Esophagus (tissue), 2 donors: ENCODE measurements around the gene PROSER2. TPM values are rescaled to one million over a fixed set of nuclear protein-coding genes. Genes with fewer than 3 reads are reported as not detected.

Experiments used
- H3K27ac ChIP-seq, 2 donors: one replicate each; pipeline ENCODE4 v1.5.1; 2013; ENCODE audit warnings: low read depth in 2 of 2, mild to moderate bottlenecking in 2 of 2, inconsistent platforms in 1 of 2, low read length in 1 of 2, moderate library complexity in 1 of 2
- H3K27me3 ChIP-seq, 2 donors: one replicate each; pipeline ENCODE4 v1.6.1; 2013; ENCODE audit warnings: low read length in 2 of 2, control low read depth in 1 of 2, mild to moderate bottlenecking in 1 of 2; ENCODE audit not compliant: insufficient read depth in 2 of 2, control insufficient read depth in 1 of 2
- H3K36me3 ChIP-seq, 2 donors: one replicate each; pipeline ENCODE4 v1.6.1; 2013; ENCODE audit warnings: low read length in 1 of 2; ENCODE audit not compliant: control insufficient read depth in 2 of 2, insufficient read depth in 2 of 2
- H3K4me1 ChIP-seq, 2 donors: one replicate each; pipeline ENCODE4 v1.6.1; 2013; ENCODE audit warnings: low read length in 1 of 2; ENCODE audit not compliant: control insufficient read depth in 2 of 2, insufficient read depth in 2 of 2
- H3K4me3 ChIP-seq, 2 donors: one replicate each; pipeline ENCODE4 v1.5.1; 2013; ENCODE audit warnings: low read length in 2 of 2, mild to moderate bottlenecking in 2 of 2, low read depth in 1 of 2, moderate library complexity in 1 of 2
- H3K9me3 ChIP-seq, 2 donors: one replicate each; pipeline ENCODE4 v1.6.1; 2013; ENCODE audit warnings: mild to moderate bottlenecking in 2 of 2, low read depth in 1 of 2, low read length in 1 of 2, moderate library complexity in 1 of 2; ENCODE audit not compliant: control insufficient read depth in 2 of 2, insufficient read depth in 1 of 2
- WGBS, 2 donors: extraction: QIAGEN DNeasy Blood & Tissue Kit; methylation state at CpG; one replicate each; pipeline ENCODE4 v1.1.7; 2013; 5-methylcytosine and 5-hydroxymethylcytosine counted together
- polyA plus RNA-seq, 2 donors: library from polyadenylated mRNA; stranded (reverse); fragments of 200-250 nt; gene quantifications; one replicate each; pipeline ENCODE4 v1.2.3, GENCODE V29; 2013
- donor health status: healthy with polysubstance abuse.
- donor health status: Bipolar disorder and iron deficiency.

PROSER2 gene
- polyA plus RNA-seq, 2 donors: 5.2 to 6.8 TPM

DNA sequence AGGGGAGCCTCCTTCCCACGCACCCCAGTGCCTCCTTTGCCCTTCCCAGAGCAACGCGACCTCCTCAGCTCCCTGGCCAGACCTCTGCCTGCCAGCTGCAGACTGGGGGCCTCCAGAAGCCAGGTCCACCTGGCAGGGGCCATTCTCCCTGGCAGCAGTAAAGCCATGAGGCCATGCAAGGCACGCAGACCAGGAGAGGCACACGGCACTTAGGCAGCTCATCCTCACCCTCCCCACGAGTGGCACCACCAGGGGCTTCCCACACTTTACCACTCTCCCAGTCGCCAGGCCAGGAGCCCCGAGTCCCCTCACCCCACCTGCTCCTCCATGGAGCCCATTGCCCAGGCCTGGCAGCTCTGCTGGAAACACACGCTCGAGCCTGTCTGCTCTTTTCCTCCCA is 85.4 kb downstream of the PROSER2 start:
- Histone ChIP-seq H3K36me3 (no peaks in the 10 kb centered on the region), H3K4me1 (no peaks in the 10 kb centered on the region), H3K27ac (no peak overlapping the region), H3K9me3 (no peaks in the 10 kb centered on the region), H3K27me3 (no peaks in the 10 kb centered on the region), H3K4me3 (no peak overlapping the region)
- 88% methylated on average over 10 of the region's 10 CpGs for WGBS, 2 donors

GRCh38 chr10:11908991-11909390 is 85.8 kb downstream of the PROSER2 start:
- no peak overlapping the region for H3K4me3 ChIP-seq
- H3K27me3 ChIP-seq: no peaks in the 10 kb centered on the region
- WGBS, 2 donors: 94 to 96% methylated on average over 11 of the region's 11 CpGs
- H3K27ac ChIP-seq: no peak overlapping the region
- no peaks in the 10 kb centered on the region for H3K4me1 ChIP-seq
- no peaks in the 10 kb centered on the region for H3K9me3 ChIP-seq
- H3K36me3 ChIP-seq: no peaks in the 10 kb centered on the region

GRCh38 chr10:11909618-11910017 is 86.5 kb downstream of the PROSER2 start:
- no peaks in the 10 kb centered on the region for H3K27me3 ChIP-seq
- no peak overlapping the region for H3K27ac ChIP-seq
- 63 to 65% methylated on average over 10 of the region's 10 CpGs for WGBS, 2 donors
- no peaks in the 10 kb centered on the region for H3K4me1 ChIP-seq
- H3K9me3 ChIP-seq: no peaks in the 10 kb centered on the region
- H3K4me3 ChIP-seq: no peak overlapping the region
- H3K36me3 ChIP-seq: no peaks in the 10 kb centered on the region

DNA sequence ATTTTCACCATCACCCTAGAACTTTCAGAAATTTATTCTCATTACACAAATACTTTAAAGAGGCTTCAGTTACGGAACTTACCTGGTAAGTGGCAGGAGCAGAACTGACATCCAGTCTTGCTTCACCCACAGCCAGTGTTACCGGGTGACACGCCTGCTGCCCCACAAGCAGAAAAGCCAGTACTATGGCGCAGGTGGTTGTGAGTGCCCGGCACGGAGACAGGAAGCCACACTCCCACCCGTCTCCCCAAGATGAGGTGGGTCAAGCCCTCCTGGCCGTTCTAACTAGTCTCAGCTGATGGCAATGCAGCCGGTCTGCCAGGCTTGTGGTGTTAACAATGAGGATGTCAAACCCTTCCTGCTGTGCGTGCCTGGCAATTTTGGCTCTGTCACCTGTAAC is 86.9 kb downstream of the PROSER2 start:
- H3K9me3 ChIP-seq: no peaks in the 10 kb centered on the region
- H3K4me1 ChIP-seq: no peaks in the 10 kb centered on the region
- no peaks in the 10 kb centered on the region for H3K36me3 ChIP-seq
- H3K4me3 ChIP-seq: no peak overlapping the region
- no peaks in the 10 kb centered on the region for H3K27me3 ChIP-seq
- WGBS, 2 donors: 89 to 91% methylated on average over 10 of the region's 10 CpGs
- no peak overlapping the region for H3K27ac ChIP-seq

GRCh38 chr10:11913079-11913641 is 90.0 kb downstream of the PROSER2 start:
- H3K9me3 ChIP-seq: no peaks in the 10 kb centered on the region
- WGBS, 2 donors: 62 to 65% methylated on average over 11 of the region's 11 CpGs

DNA sequence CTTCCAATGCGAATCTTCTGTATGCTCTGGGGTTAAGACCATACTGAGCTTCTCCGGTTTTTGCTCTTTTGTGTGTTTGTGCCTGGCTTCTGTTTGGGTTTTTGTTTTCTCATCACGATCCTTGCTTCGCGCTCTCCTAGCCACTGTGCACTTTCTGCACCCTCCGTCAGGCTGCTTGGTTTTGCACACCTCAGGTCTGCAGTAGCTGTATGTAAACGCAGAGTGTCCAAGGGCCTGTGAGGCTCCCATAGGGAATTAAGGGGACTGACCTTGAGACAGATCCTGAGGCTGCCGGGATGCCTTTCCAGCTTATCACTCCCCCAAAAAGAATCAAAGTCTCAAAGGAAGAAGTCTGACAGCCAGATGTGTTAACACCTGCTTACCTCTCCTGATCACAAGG is 95.2 kb downstream of the PROSER2 start:
- no peaks in the 10 kb centered on the region for H3K4me1 ChIP-seq
- H3K27ac ChIP-seq: no peak overlapping the region
- H3K27me3 ChIP-seq: no peaks in the 10 kb centered on the region
- H3K9me3 ChIP-seq: no peaks in the 10 kb centered on the region
- H3K4me3 ChIP-seq: no peak overlapping the region
- peaks cover 8 to 14% of the 10 kb centered on the region in 2 donors for H3K36me3 ChIP-seq
- WGBS, 2 donors: 86% methylated on average over 8 of the region's 8 CpGs

More at GRCh38 chr10:11913079-11913641, 90.0 kb downstream of the PROSER2 start:
- Histone ChIP-seq H3K36me3 (no peaks in the 10 kb centered on the region), H3K4me1 (no peaks in the 10 kb centered on the region), H3K4me3 (no peak overlapping the region), H3K27me3 (no peaks in the 10 kb centered on the region), H3K27ac (no peak overlapping the region)

GRCh38 chr10:11919271-11919670 is 96.1 kb downstream of the PROSER2 start:
- H3K36me3 ChIP-seq: peaks cover 8 to 14% of the 10 kb centered on the region in 2 donors
- no peak overlapping the region for H3K27ac ChIP-seq
- no peaks in the 10 kb centered on the region for H3K27me3 ChIP-seq
- WGBS, 2 donors: 82 to 86% methylated on average over 7 of the region's 7 CpGs
- H3K4me1 ChIP-seq: no peaks in the 10 kb centered on the region
- no peaks in the 10 kb centered on the region for H3K9me3 ChIP-seq
- no peak overlapping the region for H3K4me3 ChIP-seq

Other genes with a start within 250 kb of the PROSER2 start
- 10 to 100 TPM; 26.8 to 28.3 TPM for gene USP6NL, start 211.7 kb upstream of the PROSER2 start, polyA plus RNA-seq
- 10 to 100 TPM; 23.7 to 36.5 TPM for gene ECHDC3, start 81.0 kb upstream of the PROSER2 start, polyA plus RNA-seq
- 1 to 10 TPM; 7.7 to 9.3 TPM for gene UPF2, start 219.5 kb downstream of the PROSER2 start, polyA plus RNA-seq
- gene DHTKD1, start 245.6 kb downstream of the PROSER2 start, polyA plus RNA-seq: 1 to 10 TPM; 6.3 to 6.6 TPM